MM.1S (cell line): ENCODE data around the gene GGT6.

Experiments used
- DNase-seq: peaks from one replicate; pipeline ENCODE4 v3.0.0-alpha.2; 2015
- H2AFZ ChIP-seq: fragments of 300-600 bp; sonication (generic); 2 replicates; pipeline ENCODE4 v1.6.0; 2016; ENCODE audit warnings: antibody characterized with exemption, low read length
- H3F3A ChIP-seq: fragments of 300-600 bp; sonication (generic); 2 replicates; pipeline ENCODE4 v1.6.1; 2016; ENCODE audit warnings: mild to moderate bottlenecking, antibody characterized with exemption, low read length, moderate library complexity, mixed read lengths; ENCODE audit not compliant: insufficient read depth
- H3K27ac ChIP-seq: fragments of 300-600 bp; sonication (generic); 2 replicates; pipeline ENCODE4 v1.5.1; 2016; ENCODE audit warnings: mild to moderate bottlenecking, low read length
- H3K27me3 ChIP-seq: fragments of 300-600 bp; sonication (generic); replicated peaks from 2 replicates; pipeline ENCODE4 v1.6.0; 2016; ENCODE audit warnings: low read length; ENCODE audit not compliant: insufficient read depth
- H3K36me3 ChIP-seq: fragments of 300-600 bp; sonication (generic); replicated peaks from 2 replicates; pipeline ENCODE4 v1.6.1; 2016; ENCODE audit warnings: mild to moderate bottlenecking, low read length, mixed read lengths; ENCODE audit not compliant: insufficient read depth
- H3K4me1 ChIP-seq: fragments of 300-600 bp; sonication (generic); 2 replicates; pipeline ENCODE4 v1.6.1; 2016; ENCODE audit warnings: low read length, mixed read lengths
- H3K4me2 ChIP-seq: fragments of 300-600 bp; sonication (generic); 2 replicates; pipeline ENCODE4 v1.6.0; 2016; ENCODE audit warnings: low read depth, low read length
- H3K4me3 ChIP-seq: fragments of 300-600 bp; sonication (generic); 2 replicates; pipeline ENCODE4 v1.5.1; 2016; ENCODE audit warnings: low read length, mixed read lengths
- H3K79me2 ChIP-seq: fragments of 300-600 bp; sonication (generic); 2 replicates; pipeline ENCODE4 v1.6.1; 2016; ENCODE audit warnings: mixed run types, low read length, mixed read lengths
- H3K9ac ChIP-seq: fragments of 300-600 bp; sonication (generic); 2 replicates; pipeline ENCODE4 v1.6.1; 2016; ENCODE audit warnings: low read length, mixed read lengths
- H3K9me2 ChIP-seq: fragments of 300-600 bp; sonication (generic); replicated peaks from 2 replicates; pipeline ENCODE4 v1.6.1; 2016; ENCODE audit warnings: mild to moderate bottlenecking, low read length, mixed read lengths; ENCODE audit not compliant: insufficient read depth
- H3K9me3 ChIP-seq: fragments of 300-600 bp; sonication (generic); replicated peaks from 2 replicates; pipeline ENCODE4 v1.6.1; 2016; ENCODE audit warnings: mild to moderate bottlenecking, low read length, mixed read lengths; ENCODE audit not compliant: insufficient read depth
- H4K20me1 ChIP-seq: fragments of 300-600 bp; sonication (generic); 2 replicates; pipeline ENCODE4 v1.6.1; 2016; ENCODE audit warnings: mild to moderate bottlenecking, low read length, moderate library complexity, mixed read lengths; ENCODE audit not compliant: insufficient read depth
- CTCF ChIP-seq: fragments of 300-600 bp; sonication (generic); IDR thresholded peaks from 2 replicates; pipeline ENCODE4 v1.5.1; 2016; ENCODE audit warnings: antibody characterized with exemption, low read length, mixed read lengths
- EZH2 ChIP-seq: fragments of 300-600 bp; sonication (generic); optimal IDR thresholded peaks from 2 replicates; pipeline ENCODE3; 2017; ENCODE audit warnings: low read depth, mild to moderate bottlenecking, antibody characterized with exemption, low read length, mixed read lengths
- EZH2phosphoT487 ChIP-seq: fragments of 300-600 bp; sonication (generic); IDR thresholded peaks from 2 replicates; pipeline ENCODE4 v1.6.1; 2018; ENCODE audit warnings: antibody characterized with exemption, low read length

GGT6 gene

GRCh38 chr17:4594931-4595684 lies 34.7 kb upstream of the GGT6 start:
- peaks cover 91% of the 10 kb centered on the region for H3K27me3 ChIP-seq
- no peaks in the 10 kb centered on the region for H3K9me3 ChIP-seq
- H3K4me1 ChIP-seq, result no peaks in the 10 kb centered on the region
- H3K4me3 ChIP-seq, result no peak overlapping the region
- no peaks in the 10 kb centered on the region for H3K79me2 ChIP-seq
- H3K9me2 ChIP-seq, result no peaks in the 10 kb centered on the region
- H3F3A ChIP-seq, result no peaks in the 10 kb centered on the region
- peak overlapping the region; percentile 65 for H2AFZ ChIP-seq
- H3K4me2 ChIP-seq, result peak overlapping the region; percentile 37; the same call in 1 of the 2 replicates
- no peak for TF ChIP-seq EZH2
- peak; percentile 53 for TF ChIP-seq CTCF
- no peak overlapping the region for H3K9ac ChIP-seq
- H3K36me3 ChIP-seq, result no peaks in the 10 kb centered on the region
- no peak overlapping the region for H3K27ac ChIP-seq
- no peaks in the 10 kb centered on the region for H4K20me1 ChIP-seq
- peak; percentile 50 for DNase-seq

- Histone ChIP-seq H3K27me3 (peaks cover 86% of the 10 kb centered on the region), H3K27ac (no peak overlapping the region), H3K4me1 (no peaks in the 10 kb centered on the region), H3K79me2 (no peaks in the 10 kb centered on the region), H3K9me3 (no peaks in the 10 kb centered on the region), H4K20me1 (no peaks in the 10 kb centered on the region), H3K9me2 (no peaks in the 10 kb centered on the region), H3K4me2 (no peak overlapping the region), H3K36me3 (no peaks in the 10 kb centered on the region), H3K4me3 (no peak overlapping the region), H3F3A (no peaks in the 10 kb centered on the region), H2AFZ (no peak overlapping the region), H3K9ac (no peak overlapping the region)
- no peak for DNase-seq
- TF ChIP-seq EZH2phosphoT487 (no peak), EZH2 (no peak), CTCF (no peak)
These were observed 34.0 kb upstream of the GGT6 start for GRCh38 chr17:4594406-4594805.

- Histone ChIP-seq H3F3A (no peaks in the 10 kb centered on the region), H4K20me1 (no peaks in the 10 kb centered on the region), H3K27me3 (peaks cover 86% of the 10 kb centered on the region), H3K36me3 (no peaks in the 10 kb centered on the region), H3K79me2 (no peaks in the 10 kb centered on the region), H2AFZ (no peak overlapping the region), H3K4me3 (no peak overlapping the region), H3K4me1 (no peaks in the 10 kb centered on the region), H3K27ac (no peak overlapping the region), H3K9me2 (no peaks in the 10 kb centered on the region), H3K9ac (no peak overlapping the region), H3K4me2 (no peak overlapping the region), H3K9me3 (no peaks in the 10 kb centered on the region)
- TF ChIP-seq EZH2 (no peak), EZH2phosphoT487 (no peak)
- DNase-seq, result no peak
These were observed 32.6 kb upstream of the GGT6 start for GRCh38 chr17:4593021-4593421.
